GM18858 (cell line): ENCODE results near the gene IFRD1.

Source experiments
- ATAC-seq: cut with Tn5 transposase; IDR thresholded peaks from one replicate; pipeline ENCODE4 v1.9.1; 2021; ENCODE audit not compliant: unreplicated experiment

The IFRD1 gene

DNA sequence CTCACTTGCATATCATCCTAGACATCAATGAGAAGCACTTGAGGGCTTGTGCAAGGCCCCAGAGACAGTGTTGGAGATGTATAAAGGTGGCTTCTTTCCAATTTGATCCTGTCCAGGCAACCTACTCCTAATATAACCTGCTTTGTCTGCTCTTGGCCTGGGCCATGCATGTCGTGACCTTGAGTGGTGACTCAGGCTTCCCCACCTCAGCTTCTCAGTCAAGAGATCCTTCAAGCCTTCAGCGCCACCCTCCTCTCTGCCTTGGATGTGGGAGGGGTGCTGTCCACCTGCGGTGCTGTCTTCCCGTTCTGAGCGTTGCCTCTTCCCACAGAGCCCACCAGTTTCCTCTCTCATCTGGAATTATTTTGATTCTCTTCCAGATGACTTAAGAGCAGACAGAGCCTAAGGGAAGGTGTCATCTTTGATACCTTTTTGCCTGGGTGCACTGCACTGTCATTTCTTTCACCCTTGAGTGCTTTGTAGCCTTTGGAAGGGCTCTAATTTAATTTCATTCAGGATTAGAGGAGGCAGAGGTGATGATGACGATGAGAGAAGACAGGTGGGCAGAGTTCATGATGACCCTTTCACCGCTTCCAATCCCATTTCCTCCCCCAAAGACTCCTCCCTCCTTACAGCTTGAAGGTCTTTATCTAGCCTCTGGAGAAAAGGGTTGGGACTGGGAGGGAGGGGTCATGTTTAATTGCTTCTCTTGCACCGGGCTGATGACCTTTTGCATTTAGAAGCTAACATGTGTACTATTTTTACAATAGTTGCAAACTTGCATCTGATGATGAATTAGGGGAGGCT is 37.4 kb downstream of the IFRD1 start:
- no peak for ATAC-seq

DNA sequence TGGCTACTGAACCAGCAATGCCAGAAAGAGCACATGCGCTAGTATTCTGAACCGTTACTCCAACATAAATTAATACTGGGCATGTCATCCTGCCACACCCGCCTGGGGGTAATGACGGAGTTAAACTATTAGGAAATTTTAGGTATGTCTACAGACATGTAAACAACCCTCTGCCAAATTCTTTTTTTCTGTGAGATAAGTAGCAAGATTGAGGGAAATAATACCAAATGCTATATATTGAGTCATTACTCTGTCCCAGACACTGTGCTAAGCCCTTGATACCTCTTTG is 37.9 kb downstream of the IFRD1 start:
- ATAC-seq = no peak

DNA sequence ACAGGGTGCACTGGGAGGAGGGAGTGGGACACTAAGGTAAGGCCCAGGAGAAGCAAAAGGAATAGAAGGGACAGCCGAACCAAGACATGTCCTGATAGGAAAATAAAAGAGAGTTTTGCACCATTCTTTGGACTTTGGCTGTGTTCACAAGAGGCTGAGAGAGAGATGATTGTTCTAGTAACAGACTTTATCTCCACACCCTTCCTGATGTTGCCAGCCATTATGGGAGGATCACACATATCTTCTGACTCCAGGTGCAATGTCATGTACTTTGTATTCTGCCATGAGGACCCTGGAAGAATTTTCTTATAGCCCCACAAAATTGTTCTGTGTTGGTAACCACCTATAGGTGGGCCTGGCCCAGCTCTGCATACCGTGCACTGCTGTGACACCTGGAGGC is 41.9 kb downstream of the IFRD1 start:
- no peak for ATAC-seq

DNA sequence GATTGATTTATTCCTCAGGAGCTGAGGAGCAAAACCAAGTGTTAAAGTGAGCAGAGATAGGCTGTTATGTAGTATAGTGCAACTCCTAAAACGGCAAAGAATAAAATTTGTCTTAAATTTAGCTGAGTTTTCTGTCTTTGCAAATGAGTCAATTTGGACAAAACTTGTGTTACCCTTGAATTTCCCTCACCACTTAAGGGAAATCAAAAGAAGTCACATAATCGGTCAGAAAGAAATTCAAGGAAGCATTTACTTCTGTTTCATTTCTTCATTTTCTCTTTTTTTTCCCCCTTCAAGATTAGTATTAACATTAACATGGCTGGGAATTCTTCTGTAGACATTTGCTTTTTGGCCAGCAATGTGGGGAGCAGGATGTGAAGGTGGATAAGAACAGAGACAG is 44.4 kb downstream of the IFRD1 start:
- ATAC-seq = no peak

DNA sequence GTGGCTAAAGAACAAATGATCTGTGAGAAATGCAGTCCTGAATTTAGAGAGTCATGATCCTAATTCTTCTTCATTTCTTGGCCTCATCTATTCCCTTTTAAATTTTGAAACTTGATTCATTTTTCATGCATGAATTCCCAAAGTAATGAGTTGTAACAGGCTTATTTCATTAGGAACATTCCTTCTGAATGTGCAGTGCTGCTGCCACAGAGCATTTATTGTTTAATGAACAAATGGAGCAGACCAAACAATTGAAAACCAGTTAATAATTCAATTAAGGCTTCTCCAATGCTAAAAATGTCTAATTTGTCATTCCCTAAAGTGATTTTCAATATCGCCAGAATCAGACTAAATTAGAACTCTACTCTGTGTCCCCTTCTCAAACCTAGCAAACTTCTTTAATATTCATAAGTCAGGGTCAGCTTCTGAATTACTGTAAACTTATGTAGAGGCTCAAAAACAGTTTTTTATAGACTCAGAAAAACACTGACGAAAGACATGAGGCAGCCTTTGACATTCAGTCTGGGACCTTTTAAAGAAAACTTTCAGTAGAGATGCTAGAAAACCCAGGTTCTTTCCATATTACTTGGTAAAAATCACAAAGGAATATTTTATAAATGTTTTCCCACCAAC is 45.0 kb downstream of the IFRD1 start:
- no peak for ATAC-seq

DNA sequence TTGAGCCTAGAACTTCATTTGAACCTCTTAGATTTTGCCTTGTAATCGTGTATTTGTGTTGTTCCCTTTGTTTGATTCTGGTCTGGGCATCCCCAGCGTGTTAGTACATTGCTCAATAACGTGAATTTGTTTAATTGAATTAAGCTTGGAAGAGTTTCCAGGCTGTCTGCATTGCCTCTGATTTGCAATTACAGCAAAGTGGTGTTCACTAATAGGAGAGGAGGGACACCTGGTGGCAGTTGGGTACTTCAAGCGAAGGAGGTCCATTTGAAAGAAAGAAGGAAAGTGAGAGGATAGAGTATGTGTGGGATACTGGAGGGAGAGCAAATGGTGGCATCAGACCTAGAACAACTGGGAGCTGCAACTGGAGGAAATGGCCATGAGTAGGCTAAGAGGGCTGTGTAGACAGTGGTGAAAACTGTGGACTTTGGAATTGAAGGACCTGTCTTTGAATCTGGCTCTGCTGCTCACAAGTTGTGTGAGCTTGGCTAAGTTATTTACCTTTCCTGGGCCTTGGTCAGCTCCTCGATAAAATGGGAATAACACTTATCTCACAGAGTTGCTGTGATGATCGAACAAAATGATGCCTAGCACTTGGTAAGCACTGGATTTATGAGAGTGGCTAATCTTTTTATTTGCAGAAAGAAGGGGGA is 45.7 kb downstream of the IFRD1 start:
- ATAC-seq = peak; percentile 52

DNA sequence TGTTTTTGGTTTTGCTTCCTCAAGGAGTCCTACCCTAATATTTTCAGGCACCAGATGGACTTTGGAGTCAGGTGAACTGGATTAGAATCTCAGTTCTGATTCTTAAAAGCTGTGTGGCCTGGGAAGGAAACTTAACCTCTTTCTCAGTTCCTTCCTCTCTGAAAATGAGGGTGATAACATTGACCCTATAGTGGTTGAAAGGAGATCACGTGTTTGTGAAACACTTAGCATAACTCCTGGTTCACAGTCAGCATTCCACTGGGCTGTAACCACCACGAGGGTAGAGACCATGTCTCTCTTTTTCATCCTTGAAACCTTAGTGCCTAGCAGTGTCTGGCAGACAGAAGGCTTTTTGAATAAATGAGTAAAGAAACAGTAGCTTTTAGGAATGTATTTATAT is 47.2 kb downstream of the IFRD1 start:
- ATAC-seq = peak; percentile 76

DNA sequence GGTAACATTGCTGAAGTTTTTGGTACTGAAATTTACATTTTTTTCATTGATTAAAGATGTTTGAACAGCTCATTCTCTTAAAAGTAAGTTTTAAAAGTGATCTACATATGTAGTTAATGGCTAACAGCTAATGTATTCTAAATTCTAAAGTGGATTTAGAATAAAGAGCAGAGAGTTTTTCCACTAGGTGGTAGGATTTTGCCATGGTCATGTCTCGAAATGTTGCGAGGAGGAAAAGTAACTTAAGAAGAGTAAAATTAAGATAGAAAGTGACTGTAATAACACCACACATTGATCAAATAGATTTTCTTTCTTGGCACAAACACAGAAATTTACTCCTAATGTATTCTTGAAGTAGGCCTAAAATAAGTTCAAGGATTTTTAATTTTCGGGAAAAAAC is 50.4 kb downstream of the IFRD1 start:
- no peak for ATAC-seq

DNA sequence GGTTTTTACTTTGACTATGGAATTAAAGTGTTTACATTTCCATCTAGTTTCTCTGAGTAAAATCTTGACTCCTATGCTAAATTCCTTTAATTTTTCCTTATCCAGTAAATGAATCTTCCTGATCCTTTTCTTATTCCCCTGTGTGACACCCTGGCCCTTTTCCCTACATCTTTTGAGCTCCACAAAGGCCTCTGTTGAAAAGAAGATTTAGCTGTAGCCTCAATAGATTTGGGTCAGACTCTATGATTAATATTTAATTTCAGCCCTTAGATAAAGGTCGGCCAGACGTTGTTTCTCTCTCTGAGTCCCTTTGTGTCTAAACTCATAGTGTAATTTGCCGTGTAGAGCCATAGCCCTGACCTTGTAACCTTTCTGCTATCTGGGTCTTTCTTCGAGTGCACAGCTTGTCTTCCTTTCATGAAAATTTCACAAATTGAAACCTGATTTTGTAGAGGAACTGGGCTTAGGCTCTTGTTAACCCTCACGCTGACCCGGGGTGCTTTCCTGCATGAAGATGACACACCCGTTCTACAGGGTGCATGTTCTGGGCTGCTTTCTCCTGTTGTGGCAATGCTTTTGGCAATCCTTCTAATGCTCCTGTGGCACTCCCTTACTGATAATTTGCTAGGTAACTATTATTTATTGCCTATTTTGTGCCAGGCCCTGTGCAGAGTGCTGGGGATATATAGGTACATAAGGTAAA is 51.7 kb downstream of the IFRD1 start:
- no peak for ATAC-seq

DNA sequence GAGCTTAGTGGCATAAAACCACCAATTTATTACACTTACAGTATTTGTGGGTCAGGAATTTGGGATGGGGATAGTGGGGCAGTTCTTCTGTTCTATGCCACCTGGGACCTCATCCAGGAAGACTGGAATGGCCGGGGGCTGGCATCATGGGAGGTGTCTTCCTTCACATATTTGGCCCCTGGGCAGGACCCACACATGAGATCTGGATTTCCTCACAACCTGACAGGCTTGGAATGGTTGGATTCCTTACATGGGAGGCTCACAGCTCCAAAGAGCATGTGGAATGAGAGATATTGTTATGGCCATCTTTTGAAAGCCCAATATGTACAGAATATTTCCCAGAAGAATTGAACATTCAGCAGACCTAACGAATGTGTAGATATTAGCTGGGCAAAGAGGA is 52.4 kb downstream of the IFRD1 start:
- no peak for ATAC-seq

DNA sequence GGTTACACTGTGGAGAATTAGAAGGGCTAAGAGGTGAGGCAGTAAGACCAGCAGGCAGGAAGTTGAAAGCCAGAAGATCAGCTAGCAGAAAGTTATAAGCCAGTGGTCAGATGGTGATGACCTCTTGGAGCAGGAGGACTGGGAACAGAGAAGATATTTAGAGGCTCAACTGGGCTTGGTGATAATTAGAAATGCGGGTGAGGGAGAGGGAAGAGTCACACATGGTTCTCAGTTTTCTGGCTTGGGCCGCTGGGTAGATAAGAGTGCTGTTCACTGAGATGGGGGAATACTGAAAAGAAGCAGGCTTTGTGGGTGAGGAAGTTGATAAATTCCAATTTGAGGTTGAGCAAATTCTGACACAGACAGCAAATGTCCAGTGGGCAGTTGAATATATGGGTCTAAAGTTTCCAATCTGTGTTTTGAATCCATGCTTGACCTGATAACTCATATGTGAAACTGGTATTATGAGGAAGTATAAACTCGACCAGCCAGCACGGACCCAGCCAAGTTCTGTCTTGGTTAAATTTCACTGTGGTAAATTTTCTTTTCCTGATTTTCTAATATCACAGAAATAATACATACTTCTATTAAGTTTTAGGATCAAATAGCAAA is 53.2 kb downstream of the IFRD1 start:
- no peak for ATAC-seq

DNA sequence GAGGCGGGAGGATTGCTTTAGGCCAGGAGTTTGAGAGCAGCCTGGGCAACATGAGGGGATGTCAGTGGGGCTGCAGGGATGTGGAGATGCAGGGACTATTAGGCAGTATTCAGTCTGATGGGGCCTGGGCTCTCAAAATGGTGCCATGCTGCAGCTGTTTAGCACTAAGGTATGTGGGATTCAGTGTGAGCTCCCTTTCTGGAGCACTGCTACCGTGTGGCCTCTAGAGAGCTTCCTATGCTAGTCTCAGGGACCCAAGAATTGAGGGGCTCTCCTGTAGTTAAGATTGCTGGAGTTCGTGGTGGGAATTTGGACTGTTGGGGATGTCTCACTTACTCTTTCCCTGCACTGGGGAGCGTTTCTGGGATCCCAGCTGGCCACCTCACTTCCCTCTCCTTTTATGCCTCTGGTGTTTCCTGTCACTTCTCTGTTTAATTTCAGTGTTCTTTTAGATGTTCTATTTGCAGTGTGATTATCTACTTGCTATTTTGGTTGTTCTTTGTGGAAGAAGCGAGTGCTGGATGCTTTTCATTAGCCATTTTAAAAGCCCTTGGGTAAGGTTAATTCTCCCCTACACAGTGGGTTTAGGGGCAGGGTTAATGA is 53.9 kb downstream of the IFRD1 start:
- no peak for ATAC-seq

DNA sequence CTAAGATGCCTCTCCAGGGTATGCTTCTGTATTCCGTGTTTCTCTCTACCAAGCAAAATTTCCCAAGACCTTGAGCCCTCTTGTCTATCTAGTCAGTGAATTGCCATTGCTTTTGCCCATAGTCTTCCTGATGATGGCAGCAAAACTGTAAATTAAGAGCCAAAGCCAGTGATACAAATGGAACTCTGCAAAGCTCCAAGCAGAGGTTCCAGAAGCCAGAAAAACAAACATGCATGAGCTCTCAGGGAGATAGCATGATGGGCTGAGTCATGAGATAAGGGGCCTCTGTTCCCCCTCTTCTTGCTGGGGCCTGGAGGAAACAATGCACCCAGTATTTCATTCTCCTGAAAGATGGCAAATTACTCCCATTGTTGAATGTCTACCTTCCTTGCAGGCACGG is 55.2 kb downstream of the IFRD1 start:
- no peak for ATAC-seq

DNA sequence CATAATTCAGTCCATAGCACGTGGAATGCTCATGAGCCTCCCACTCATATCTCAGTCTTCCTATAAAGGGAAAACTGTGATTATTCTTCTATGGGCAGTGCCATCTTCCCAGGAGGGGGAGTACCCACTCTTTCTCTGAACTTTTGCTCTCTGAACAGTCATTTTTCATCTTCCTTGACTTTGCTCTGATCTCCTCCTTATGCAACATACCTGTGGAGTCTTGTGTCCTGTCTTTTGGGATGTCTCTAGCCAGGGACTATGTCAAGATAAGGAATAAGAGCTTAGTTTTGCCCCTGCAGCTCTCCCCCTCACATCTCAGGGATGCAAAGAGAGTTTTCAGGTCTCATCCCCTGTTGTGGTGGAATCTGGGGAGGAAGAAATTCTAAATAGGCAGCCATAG is 58.1 kb downstream of the IFRD1 start:
- no peak for ATAC-seq

DNA sequence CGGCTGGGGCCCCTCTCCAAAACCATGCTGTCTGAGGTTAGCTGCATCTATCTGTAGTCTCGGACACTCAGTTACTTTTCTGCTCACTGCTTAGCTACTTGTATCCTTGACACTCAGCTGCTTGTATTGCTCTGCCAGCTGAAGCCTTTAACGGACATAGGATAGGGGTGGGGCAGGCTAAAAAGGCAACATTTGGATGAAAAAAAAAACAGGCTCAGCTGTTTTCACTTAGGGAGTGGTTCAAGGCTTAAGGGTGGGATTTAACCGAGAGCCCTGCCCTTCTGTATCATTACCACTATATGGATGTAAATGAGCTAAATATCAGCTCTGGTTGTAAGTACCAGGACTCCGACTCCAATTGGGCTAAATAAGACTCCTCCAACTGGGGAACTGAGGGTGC is 59.1 kb downstream of the IFRD1 start:
- no peak for ATAC-seq

DNA sequence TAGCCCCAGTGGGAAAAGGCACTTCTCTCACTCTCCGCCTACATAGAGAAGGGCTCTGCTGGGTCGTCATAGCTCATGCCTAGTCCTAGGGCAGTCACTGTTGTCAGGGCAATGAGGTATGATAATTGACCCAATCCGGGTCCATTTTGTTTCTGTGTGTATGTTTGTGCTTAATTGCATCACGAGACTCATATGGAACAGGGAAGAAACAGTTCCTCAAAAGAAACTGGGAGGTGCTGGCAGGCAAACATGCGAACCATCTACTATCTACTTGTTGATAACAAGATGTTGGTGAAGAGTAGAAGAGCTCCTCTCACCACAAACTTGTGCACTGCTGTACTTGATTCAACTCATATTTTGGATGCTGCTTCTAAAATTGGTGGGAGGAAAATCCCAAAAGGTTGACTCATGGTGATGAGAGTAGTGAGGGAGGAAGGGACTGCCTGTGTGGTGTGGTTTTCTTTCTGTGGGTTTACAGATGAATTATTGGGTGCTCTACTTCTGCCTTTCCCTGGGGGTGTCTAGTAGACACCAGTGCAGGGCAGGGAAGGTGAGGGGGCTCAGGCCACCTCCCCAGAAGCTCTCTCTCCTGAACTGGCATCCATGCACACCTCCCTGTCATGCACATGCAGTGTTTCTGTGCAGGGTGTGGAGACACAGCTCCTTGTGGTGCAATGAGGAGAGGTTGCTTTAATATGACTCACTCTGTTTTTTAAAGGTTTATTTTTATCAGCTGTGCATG is 59.9 kb downstream of the IFRD1 start:
- peak; percentile 64 for ATAC-seq

DNA sequence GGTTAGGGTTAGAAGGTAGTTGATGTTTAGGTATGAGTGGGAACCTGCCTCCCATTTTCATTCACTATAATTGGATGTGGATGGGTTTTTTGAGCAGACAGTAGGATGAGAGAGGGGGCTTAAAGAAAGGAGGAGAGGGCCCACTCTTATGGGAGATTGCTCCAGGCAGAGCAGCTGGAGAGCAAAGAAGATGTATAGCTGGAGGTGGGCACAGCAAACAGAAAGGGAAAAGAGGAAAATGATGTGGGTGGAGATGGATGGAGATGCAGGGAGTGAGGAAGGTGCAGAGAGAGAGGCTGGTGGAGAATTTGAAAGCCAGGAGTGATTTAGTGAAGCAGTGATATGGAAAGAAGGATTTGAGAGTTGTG is 60.5 kb downstream of the IFRD1 start:
- no peak for ATAC-seq

DNA sequence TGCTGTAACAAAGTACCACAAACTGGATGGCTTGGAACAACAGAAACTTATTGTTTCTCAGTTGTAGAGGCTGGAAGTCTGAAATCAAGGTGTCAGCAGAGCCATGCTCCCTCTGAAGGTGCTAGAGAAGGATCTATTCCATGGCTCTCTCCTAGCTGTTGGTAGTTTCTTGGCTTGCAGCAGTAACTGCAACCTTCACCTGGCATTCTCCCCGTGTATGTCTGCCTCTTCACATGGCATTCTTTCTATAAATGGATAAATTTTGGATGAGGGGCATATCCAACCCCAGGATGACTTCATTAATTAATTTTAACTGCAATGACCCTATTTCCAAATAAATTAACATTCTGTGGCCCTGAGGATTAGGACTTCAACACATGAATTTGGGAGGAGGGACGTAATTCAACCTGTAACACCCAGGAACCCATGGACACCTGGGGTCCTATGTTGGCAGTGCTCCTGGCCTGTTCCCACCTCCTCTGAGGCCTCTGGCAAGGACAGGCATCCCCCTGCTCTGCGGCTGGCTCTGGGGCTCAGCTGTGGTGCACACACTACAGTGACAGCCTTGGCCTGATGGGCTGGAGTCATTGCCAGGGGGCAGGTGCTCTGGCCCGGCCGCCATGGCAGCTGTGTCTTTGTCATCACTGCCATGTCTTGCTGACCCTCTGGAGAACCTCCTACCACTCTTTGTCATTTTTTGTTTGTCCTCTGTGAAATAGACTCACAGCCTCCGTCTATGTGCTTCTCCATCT is 61.4 kb downstream of the IFRD1 start:
- ATAC-seq = no peak

DNA sequence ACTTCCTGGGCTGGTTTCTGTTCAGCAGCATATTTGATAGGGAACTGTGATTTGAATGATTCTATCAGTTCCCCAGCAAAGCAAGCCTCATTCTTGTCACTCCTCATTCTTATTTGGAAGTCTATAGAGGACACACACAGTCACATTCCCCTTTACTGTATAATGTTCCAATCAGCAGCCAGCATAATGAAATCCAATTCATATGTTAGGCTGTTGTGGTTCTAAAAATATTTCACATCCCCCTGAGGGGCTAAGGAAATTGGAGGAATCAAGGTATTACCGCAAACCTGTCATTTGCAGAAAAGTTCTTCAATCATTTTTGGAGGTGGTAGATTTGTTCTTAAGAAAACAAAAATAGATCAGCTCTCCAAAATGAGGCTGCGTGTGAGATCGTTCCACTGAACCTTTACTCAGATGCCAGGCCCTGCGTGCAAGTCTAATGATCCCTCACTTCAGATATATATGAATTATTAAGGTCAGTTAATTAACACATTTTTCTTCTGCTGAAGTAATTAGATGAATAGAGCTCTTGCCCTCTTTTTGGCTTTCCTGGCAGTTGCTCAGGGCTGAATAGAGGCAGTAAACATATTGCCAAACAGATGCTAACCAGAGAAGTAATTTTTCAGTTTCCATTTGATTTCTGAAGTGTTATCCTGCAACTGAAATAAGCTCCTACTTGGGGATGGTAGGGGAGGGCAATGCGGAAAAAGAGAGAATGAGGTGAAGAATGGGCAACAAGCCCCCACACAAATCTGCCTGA is 62.4 kb downstream of the IFRD1 start:
- ATAC-seq = no peak
